LNCAP (cell line): ENCODE results near the gene PCMTD2.

Experiments
- CTCF ChIP-seq: fragments of 450-650 bp; IDR thresholded peaks from 2 replicates; pipeline ENCODE4 v1.5.1; 2017; ENCODE audit warnings: mild to moderate bottlenecking

Gene PCMTD2

GRCh38 chr20:64225828-64226598 lies 29.5 kb upstream of the PCMTD2 start:
- no peak for TF ChIP-seq CTCF

DNA sequence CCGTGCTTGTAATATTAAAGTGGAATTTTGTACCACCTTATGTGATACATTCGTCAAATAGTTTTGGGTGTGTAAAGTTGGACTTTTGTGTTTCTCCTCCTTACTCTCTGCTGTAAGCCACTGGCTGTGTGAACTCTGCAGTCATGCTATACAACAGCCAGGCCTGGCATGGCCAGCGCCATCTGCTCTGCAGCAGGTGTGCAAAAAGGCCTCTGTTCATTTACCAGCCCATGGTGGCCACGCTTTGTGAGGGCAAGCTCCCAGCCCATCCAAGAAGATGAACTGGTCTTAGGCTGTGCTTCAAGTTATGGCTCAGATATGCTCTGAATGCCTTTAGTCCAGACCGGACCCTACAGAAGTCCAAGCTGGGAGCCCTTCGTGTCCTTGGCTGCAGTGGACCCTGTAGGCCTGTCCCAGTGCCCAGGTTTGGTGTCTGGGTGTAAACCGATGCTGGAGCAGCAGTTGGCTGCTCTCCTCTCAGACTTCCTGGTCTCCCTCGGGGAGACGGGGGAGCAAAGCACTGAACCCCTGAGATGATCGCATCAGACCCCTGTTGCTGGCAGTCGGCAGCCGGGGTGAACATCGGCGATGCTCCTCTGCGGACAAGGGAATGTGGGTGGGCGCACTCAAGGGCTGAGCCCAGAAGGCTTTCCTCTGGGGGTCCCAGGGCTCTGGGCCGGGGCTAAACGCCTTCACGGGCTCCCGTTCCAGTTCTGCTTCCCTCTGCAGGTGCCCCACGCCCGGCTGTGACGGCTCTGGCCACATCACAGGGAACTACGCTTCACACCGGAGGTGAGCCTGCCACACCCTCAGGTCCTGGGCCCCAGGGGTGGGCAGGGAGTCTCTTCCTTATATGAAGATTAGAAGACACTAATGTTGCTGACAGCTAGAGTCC lies 28.6 kb upstream of the PCMTD2 start:
- TF ChIP-seq CTCF: no peak

GRCh38 chr20:64228086-64228653 lies 27.4 kb upstream of the PCMTD2 start:
- TF ChIP-seq CTCF: no peak

GRCh38 chr20:64228751-64229506 lies 26.6 kb upstream of the PCMTD2 start:
- no peak for TF ChIP-seq CTCF

- TF ChIP-seq CTCF: no peak
Observed at GRCh38 chr20:64229507-64230061, 26.0 kb upstream of the PCMTD2 start.

DNA sequence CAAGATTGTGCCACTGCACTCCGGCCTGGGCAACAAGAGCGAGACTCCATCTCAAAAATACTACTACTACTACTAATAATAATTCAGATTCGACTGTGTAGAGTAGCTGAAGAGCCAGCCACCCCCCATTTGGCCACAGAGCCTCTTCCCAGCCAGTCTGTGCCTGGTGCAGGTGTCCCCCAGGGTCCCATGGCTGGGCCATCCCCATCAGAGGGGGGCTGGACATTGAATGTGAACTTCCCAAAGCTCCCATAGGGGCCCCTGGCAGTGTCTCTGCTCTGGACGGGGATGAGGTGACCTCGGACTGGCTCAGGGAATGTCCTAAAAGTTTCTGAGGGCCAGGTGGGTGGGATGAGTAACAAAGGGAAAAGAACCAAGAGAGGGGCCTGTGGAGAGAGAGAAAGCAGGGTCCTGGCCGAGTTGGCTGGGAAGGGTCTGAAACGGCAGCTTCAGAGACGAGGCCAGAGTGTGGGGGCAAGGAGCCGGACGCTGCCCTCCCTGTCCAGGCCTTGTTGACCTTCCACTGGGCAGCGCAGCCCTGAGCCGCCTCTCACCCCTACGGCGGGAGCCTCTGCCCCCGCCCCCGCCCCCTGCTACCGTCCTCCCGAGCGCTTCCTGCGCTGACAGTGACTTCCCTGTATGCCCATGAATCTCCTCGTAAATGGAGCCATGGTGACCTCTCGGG lies 24.9 kb upstream of the PCMTD2 start:
- TF ChIP-seq CTCF: no peak
